ENCODE data around the gene DLG2. TPM values are rescaled to one million over a fixed set of nuclear protein-coding genes. Genes with fewer than 3 reads are reported as not detected.
"Not testable (repeated sequence)": the region's sequence is repeated elsewhere in the genome, so short reads cannot be mapped to it uniquely, and the experiment has no call there.

The DLG2 gene
- total and polyA plus RNA-seq, 7 donors: 0.23 to 5.3 (median 3.4) TPM

DNA sequence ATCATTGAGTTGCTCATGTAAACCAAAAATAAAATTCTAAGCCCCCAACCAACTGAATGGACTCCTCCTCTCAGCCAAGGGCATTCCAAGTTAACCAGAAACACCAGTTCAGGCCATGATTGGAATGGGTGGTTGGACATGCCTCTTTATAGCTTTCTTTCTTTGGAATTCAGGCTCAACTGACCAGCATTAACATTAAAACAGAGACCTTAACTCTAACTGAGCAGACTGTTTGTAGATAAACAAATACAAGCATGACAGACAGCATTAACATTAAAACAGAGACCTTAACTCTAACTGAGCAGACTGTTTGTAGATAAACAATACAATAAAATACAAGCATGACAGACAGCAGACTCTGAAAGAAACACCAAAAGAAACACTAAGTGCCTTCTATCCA lies 278.2 kb downstream of the DLG2 start:
- intact Hi-C loops (cut with DNase I): no loop called here
- H3K36me3 ChIP-seq (ENCODE audit: insufficient read depth in 1 of 2, low read depth in 1 of 2): no peaks in the 10 kb centered on the region

DNA sequence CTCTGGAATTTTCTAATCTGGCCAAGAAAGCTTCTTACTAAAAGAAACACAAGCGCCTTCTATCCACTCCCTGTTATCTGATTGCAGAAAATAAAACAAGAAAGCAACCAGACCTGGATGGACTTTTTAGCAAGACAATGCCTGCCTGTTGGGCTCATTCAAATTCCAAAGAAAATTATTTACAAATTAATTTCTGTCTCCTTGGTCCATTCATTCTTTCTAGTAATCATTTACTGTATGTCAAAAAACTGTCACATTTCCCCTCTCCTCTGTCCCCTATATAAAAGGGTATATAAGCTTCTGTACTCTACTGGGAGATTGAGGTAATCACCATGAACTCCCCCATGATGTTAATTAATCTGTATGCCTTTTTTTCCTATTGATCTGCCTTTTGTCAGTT lies 279.9 kb downstream of the DLG2 start:
- no peak overlapping the region for H3K27ac ChIP-seq
- no peak overlapping the region for H3K4me3 ChIP-seq
- 78 to 96% (median 83%) methylated on average over 1 of the region's 1 CpG for WGBS, 3 donors

More for the DNA sequence above, 278.2 kb downstream of the DLG2 start:
- TF ChIP-seq, protein P1, sequence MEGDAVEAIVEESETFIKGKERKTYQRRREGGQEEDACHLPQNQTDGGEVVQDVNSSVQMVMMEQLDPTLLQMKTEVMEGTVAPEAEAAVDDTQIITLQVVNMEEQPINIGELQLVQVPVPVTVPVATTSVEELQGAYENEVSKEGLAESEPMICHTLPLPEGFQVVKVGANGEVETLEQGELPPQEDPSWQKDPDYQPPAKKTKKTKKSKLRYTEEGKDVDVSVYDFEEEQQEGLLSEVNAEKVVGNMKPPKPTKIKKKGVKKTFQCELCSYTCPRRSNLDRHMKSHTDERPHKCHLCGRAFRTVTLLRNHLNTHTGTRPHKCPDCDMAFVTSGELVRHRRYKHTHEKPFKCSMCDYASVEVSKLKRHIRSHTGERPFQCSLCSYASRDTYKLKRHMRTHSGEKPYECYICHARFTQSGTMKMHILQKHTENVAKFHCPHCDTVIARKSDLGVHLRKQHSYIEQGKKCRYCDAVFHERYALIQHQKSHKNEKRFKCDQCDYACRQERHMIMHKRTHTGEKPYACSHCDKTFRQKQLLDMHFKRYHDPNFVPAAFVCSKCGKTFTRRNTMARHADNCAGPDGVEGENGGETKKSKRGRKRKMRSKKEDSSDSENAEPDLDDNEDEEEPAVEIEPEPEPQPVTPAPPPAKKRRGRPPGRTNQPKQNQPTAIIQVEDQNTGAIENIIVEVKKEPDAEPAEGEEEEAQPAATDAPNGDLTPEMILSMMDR (IDR thresholded peaks at IDR 0.05): no peak
- DNase-seq: no peak
- H3K27me3 ChIP-seq (ENCODE audit: insufficient read depth in 3 of 3, low read length in 2 of 3): no peaks in the 10 kb centered on the region
- no peaks in the 10 kb centered on the region for H3K4me1 ChIP-seq
- H3K27ac ChIP-seq: no peak overlapping the region
- ATAC-seq: no peak
- H3K9me3 ChIP-seq: no peaks in the 10 kb centered on the region
- H3K4me3 ChIP-seq: no peak overlapping the region

DNA sequence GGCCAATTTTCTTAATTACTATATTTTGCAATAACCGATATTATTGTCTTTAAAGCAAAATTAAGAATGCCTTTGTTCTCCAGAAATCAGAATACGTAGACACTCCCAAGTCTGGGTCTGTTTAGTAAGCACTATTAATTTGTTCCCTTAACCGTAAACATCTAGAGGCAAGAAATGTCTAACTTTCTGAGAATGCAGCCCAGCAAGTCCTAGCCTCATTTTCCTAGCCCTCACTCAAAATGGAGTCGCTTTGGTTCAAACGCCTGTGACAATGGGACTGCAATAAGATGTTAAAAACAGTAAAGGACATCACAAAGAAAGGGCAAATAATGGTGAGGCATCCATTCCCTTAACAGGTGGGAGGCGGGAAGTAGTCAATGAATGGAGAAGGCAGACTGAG lies 280.7 kb downstream of the DLG2 start:
- no peak for ATAC-seq
- Histone ChIP-seq H3K4me1 (no peaks in the 10 kb centered on the region), H3K4me3 (no peak overlapping the region), H3K27me3 (ENCODE audit: insufficient read depth in 3 of 3, low read length in 2 of 3) (no peaks in the 10 kb centered on the region), H3K36me3 (ENCODE audit: insufficient read depth in 1 of 2, low read depth in 1 of 2) (no peaks in the 10 kb centered on the region), H3K9me3 (peaks cover 3% of the 10 kb centered on the region), H3K27ac (no peak overlapping the region)
- DNase-seq: no peak
- WGBS, 3 donors: 95 to 96% (median 95%) methylated on average over 6 of the region's 6 CpGs
- TF ChIP-seq, protein P1 (IDR thresholded peaks at IDR 0.05): no peak
- intact Hi-C loops (cut with DNase I): no loop called here

More for the DNA sequence above, 279.9 kb downstream of the DLG2 start:
- no peaks in the 10 kb centered on the region for H3K4me1 ChIP-seq
- no peaks in the 10 kb centered on the region for H3K27me3 ChIP-seq (ENCODE audit: insufficient read depth in 3 of 3, low read length in 2 of 3)
- DNase-seq (no peak), ATAC-seq (no peak)
- no peaks in the 10 kb centered on the region for H3K36me3 ChIP-seq (ENCODE audit: insufficient read depth in 1 of 2, low read depth in 1 of 2)
- intact Hi-C loops (cut with DNase I): no loop called here
- TF ChIP-seq, protein P1 (IDR thresholded peaks at IDR 0.05): no peak
- no peaks in the 10 kb centered on the region for H3K9me3 ChIP-seq

DNA sequence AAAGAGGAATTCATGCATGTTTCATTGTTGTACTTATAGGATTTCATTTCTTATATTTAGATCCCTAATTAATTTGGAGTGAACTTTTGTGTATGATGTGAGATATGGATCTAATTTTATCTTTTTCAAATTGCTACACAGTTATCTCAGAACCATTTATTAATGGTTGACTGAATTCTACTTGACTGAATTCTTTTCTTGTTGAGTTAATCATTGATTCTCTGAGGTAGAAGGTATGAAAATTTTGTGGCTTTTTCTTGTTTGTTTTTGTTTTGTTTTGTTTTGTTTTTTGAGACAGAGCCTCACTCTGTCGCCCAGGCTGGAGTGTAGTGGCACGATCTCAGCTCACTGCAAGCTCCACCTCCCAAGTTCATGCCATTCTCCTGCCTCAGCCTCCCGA lies 286.3 kb downstream of the DLG2 start:
- H3K27ac ChIP-seq; intact Hi-C loops (cut with DNase I); H3K27me3 ChIP-seq (ENCODE audit: insufficient read depth in 3 of 3, low read length in 2 of 3); H3K4me3 ChIP-seq; ATAC-seq; H3K36me3 ChIP-seq (ENCODE audit: insufficient read depth in 1 of 2, low read depth in 1 of 2); DNase-seq; H3K4me1 ChIP-seq: not testable (repeated sequence)
- 83 to 95% (median 83%) methylated on average over 3 of the region's 3 CpGs for WGBS, 3 donors
- peaks cover 11% of the 10 kb centered on the region for H3K9me3 ChIP-seq

DNA sequence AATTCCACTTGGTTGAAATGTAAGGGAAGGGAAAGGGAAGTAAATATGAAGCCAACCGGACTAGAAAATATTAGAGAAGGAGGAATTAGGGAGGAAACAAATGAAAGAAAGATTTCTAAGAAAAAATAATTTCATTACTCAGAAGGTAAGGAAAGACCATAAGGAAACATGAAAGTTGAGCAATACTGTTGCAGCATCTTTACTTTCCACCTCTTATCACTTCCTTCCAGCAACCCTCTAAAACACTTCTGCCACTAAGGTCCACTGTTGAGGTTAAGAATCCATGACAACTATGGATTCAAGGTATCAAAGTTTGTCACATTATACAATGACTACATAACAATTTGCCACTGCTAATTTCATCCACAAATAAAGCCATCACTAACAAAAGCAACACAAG lies 308.6 kb downstream of the DLG2 start:
- Histone ChIP-seq H3K4me3 (no peak overlapping the region), H3K27ac (no peak overlapping the region), H3K4me1 (no peaks in the 10 kb centered on the region), H3K27me3 (ENCODE audit: insufficient read depth in 3 of 3, low read length in 2 of 3) (no peaks in the 10 kb centered on the region), H3K9me3 (no peaks in the 10 kb centered on the region), H3K36me3 (ENCODE audit: insufficient read depth in 1 of 2, low read depth in 1 of 2) (no peaks in the 10 kb centered on the region)
- intact Hi-C loops (cut with DNase I): no loop called here
- WGBS, 3 donors: 60 to 67% (median 62%) methylated on average over 1 of the region's 1 CpG
- TF ChIP-seq, protein P1 (IDR thresholded peaks at IDR 0.05): no peak
- DNase-seq (no peak), ATAC-seq (no peak)
